Measurements from ENCODE around the gene LAMA4. TPM values are rescaled to one million over a fixed set of nuclear protein-coding genes. Genes with fewer than 3 reads are reported as not detected.
"Not testable (repeated sequence)": the region's sequence is repeated elsewhere in the genome, so short reads cannot be mapped to it uniquely, and the experiment has no call there.

LAMA4 gene
- total RNA-seq, 2 donors from 2014 or later: not detected

GRCh38 chr6:112200185-112200914 is 54.0 kb downstream of the LAMA4 start:
- not testable (repeated sequence) for H3K4me3 Mint-ChIP-seq; ATAC-seq (replicated peaks); H3K4me1 Mint-ChIP-seq; H3K27ac Mint-ChIP-seq; H3K9me3 Mint-ChIP-seq; H3K36me3 Mint-ChIP-seq (ENCODE audit: low read depth)
- H3K27me3 Mint-ChIP-seq: peaks cover 40% of the 10 kb centered on the region

- Mint-ChIP-seq H3K4me3 (no peak overlapping the region), H3K27me3 (peaks cover 38% of the 10 kb centered on the region), H3K27ac (no peak overlapping the region), H3K4me1 (no peaks in the 10 kb centered on the region), H3K9me3 (no peaks in the 10 kb centered on the region), H3K36me3 (ENCODE audit: low read depth) (no peaks in the 10 kb centered on the region)
- no peak for ATAC-seq (replicated peaks)
Measured at GRCh38 chr6:112199001-112199403, 55.4 kb downstream of the LAMA4 start.

- Mint-ChIP-seq H3K4me3 (no peak overlapping the region), H3K4me1 (no peaks in the 10 kb centered on the region), H3K9me3 (no peaks in the 10 kb centered on the region), H3K27me3 (peaks cover 37% of the 10 kb centered on the region), H3K27ac (no peak overlapping the region), H3K36me3 (ENCODE audit: low read depth) (no peaks in the 10 kb centered on the region)
- ATAC-seq (replicated peaks): no peak
Measured at GRCh38 chr6:112198582-112198981, 55.8 kb downstream of the LAMA4 start.

GRCh38 chr6:112197636-112198035 is 56.7 kb downstream of the LAMA4 start:
- Mint-ChIP-seq H3K4me3 (no peak overlapping the region), H3K27me3 (peaks cover 39% of the 10 kb centered on the region), H3K9me3 (no peaks in the 10 kb centered on the region), H3K27ac (no peak overlapping the region), H3K4me1 (no peaks in the 10 kb centered on the region), H3K36me3 (ENCODE audit: low read depth) (no peaks in the 10 kb centered on the region)
- no peak for ATAC-seq (replicated peaks)

GRCh38 chr6:112196306-112196705 is 58.1 kb downstream of the LAMA4 start:
- H3K9me3 Mint-ChIP-seq: no peaks in the 10 kb centered on the region
- no peaks in the 10 kb centered on the region for H3K36me3 Mint-ChIP-seq (ENCODE audit: low read depth)
- no peak overlapping the region for H3K27ac Mint-ChIP-seq
- H3K4me1 Mint-ChIP-seq: no peaks in the 10 kb centered on the region
- no peak overlapping the region for H3K4me3 Mint-ChIP-seq
- no peak for ATAC-seq (replicated peaks)
- H3K27me3 Mint-ChIP-seq: peaks cover 38% of the 10 kb centered on the region

GRCh38 chr6:112195166-112195565 is 59.2 kb downstream of the LAMA4 start:
- no peak overlapping the region for H3K27ac Mint-ChIP-seq
- H3K27me3 Mint-ChIP-seq: peaks cover 36% of the 10 kb centered on the region
- no peak overlapping the region for H3K4me3 Mint-ChIP-seq
- H3K36me3 Mint-ChIP-seq (ENCODE audit: low read depth): no peaks in the 10 kb centered on the region
- no peaks in the 10 kb centered on the region for H3K9me3 Mint-ChIP-seq
- no peak for ATAC-seq (replicated peaks)
- no peaks in the 10 kb centered on the region for H3K4me1 Mint-ChIP-seq

- Mint-ChIP-seq H3K9me3 (no peaks in the 10 kb centered on the region), H3K4me1 (no peaks in the 10 kb centered on the region), H3K36me3 (ENCODE audit: low read depth) (no peaks in the 10 kb centered on the region), H3K27ac (no peak overlapping the region), H3K27me3 (peaks cover 32% of the 10 kb centered on the region), H3K4me3 (no peak overlapping the region)
- no peak for ATAC-seq (replicated peaks)
Measured at GRCh38 chr6:112194511-112194910, 59.9 kb downstream of the LAMA4 start.

- H3K36me3 Mint-ChIP-seq (ENCODE audit: low read depth): no peaks in the 10 kb centered on the region
- ATAC-seq (replicated peaks): no peak
- H3K27me3 Mint-ChIP-seq: peaks cover 30% of the 10 kb centered on the region
- no peaks in the 10 kb centered on the region for H3K9me3 Mint-ChIP-seq
- H3K4me1 Mint-ChIP-seq: no peaks in the 10 kb centered on the region
- no peak overlapping the region for H3K4me3 Mint-ChIP-seq
- no peak overlapping the region for H3K27ac Mint-ChIP-seq
Measured at GRCh38 chr6:112193535-112194051, 60.8 kb downstream of the LAMA4 start.

GRCh38 chr6:112193117-112193516 is 61.2 kb downstream of the LAMA4 start:
- H3K27ac Mint-ChIP-seq: no peak overlapping the region
- H3K36me3 Mint-ChIP-seq (ENCODE audit: low read depth): no peaks in the 10 kb centered on the region
- no peaks in the 10 kb centered on the region for H3K9me3 Mint-ChIP-seq
- no peak for ATAC-seq (replicated peaks)
- H3K4me1 Mint-ChIP-seq: no peaks in the 10 kb centered on the region
- H3K27me3 Mint-ChIP-seq: peaks cover 25% of the 10 kb centered on the region
- no peak overlapping the region for H3K4me3 Mint-ChIP-seq

- ATAC-seq (replicated peaks): no peak
Measured at GRCh38 chr6:112191509-112192020, 62.8 kb downstream of the LAMA4 start.

GRCh38 chr6:112190164-112190563 is 64.2 kb downstream of the LAMA4 start:
- H3K4me1 Mint-ChIP-seq: no peaks in the 10 kb centered on the region
- H3K27ac Mint-ChIP-seq: no peak overlapping the region
- no peaks in the 10 kb centered on the region for H3K36me3 Mint-ChIP-seq (ENCODE audit: low read depth)
- H3K27me3 Mint-ChIP-seq: peaks cover 27% of the 10 kb centered on the region
- no peak for ATAC-seq (replicated peaks)
- no peaks in the 10 kb centered on the region for H3K9me3 Mint-ChIP-seq
- no peak overlapping the region for H3K4me3 Mint-ChIP-seq

More at GRCh38 chr6:112191509-112192020, 62.8 kb downstream of the LAMA4 start:
- H3K36me3 Mint-ChIP-seq (ENCODE audit: low read depth): no peaks in the 10 kb centered on the region
- no peak overlapping the region for H3K4me3 Mint-ChIP-seq
- H3K27ac Mint-ChIP-seq: no peak overlapping the region
- no peaks in the 10 kb centered on the region for H3K4me1 Mint-ChIP-seq
- H3K27me3 Mint-ChIP-seq: peaks cover 28% of the 10 kb centered on the region
- no peaks in the 10 kb centered on the region for H3K9me3 Mint-ChIP-seq

GRCh38 chr6:112189494-112189893 is 64.9 kb downstream of the LAMA4 start:
- no peak for ATAC-seq (replicated peaks)
- H3K36me3 Mint-ChIP-seq (ENCODE audit: low read depth): no peaks in the 10 kb centered on the region
- peaks cover 23% of the 10 kb centered on the region for H3K27me3 Mint-ChIP-seq
- no peak overlapping the region for H3K27ac Mint-ChIP-seq
- H3K9me3 Mint-ChIP-seq: no peaks in the 10 kb centered on the region
- no peak overlapping the region for H3K4me3 Mint-ChIP-seq
- H3K4me1 Mint-ChIP-seq: no peaks in the 10 kb centered on the region

GRCh38 chr6:112188906-112189305 is 65.5 kb downstream of the LAMA4 start:
- Mint-ChIP-seq H3K27me3 (peaks cover 23% of the 10 kb centered on the region), H3K9me3 (no peaks in the 10 kb centered on the region), H3K4me1 (no peaks in the 10 kb centered on the region), H3K4me3 (no peak overlapping the region), H3K36me3 (ENCODE audit: low read depth) (no peaks in the 10 kb centered on the region), H3K27ac (no peak overlapping the region)
- no peak for ATAC-seq (replicated peaks)

- no peak overlapping the region for H3K27ac Mint-ChIP-seq
- no peaks in the 10 kb centered on the region for H3K9me3 Mint-ChIP-seq
- H3K36me3 Mint-ChIP-seq (ENCODE audit: low read depth): no peaks in the 10 kb centered on the region
- H3K27me3 Mint-ChIP-seq: peaks cover 16% of the 10 kb centered on the region
- H3K4me1 Mint-ChIP-seq: no peaks in the 10 kb centered on the region
- ATAC-seq (replicated peaks): no peak
- no peak overlapping the region for H3K4me3 Mint-ChIP-seq
Measured at GRCh38 chr6:112187736-112188135, 66.6 kb downstream of the LAMA4 start.

- no peak for ATAC-seq (replicated peaks)
- H3K9me3 Mint-ChIP-seq: no peaks in the 10 kb centered on the region
- H3K4me1 Mint-ChIP-seq: no peaks in the 10 kb centered on the region
- no peak overlapping the region for H3K27ac Mint-ChIP-seq
- no peaks in the 10 kb centered on the region for H3K36me3 Mint-ChIP-seq (ENCODE audit: low read depth)
- H3K4me3 Mint-ChIP-seq: no peak overlapping the region
- peaks cover 31% of the 10 kb centered on the region for H3K27me3 Mint-ChIP-seq
Measured at GRCh38 chr6:112184951-112185350, 69.4 kb downstream of the LAMA4 start.

All from activated T-helper 17 cell treated with anti-CD3 and anti-CD28 coated beads, Interleukin-2, amount 50 U/mL, for 72 hours (primary cell).